HUES64 (cell line): Measurements from ENCODE around the gene MAP3K14.

Source experiments
- H3K27ac ChIP-seq: 2 replicates; pipeline ENCODE4 v1.7.0; 2013; ENCODE audit warnings: low read depth, low read length, inconsistent platforms
- H3K27me3 ChIP-seq: 2 replicates; pipeline ENCODE4 v1.6.1; 2013; ENCODE audit warnings: mild to moderate bottlenecking, low read length; ENCODE audit not compliant: insufficient read depth
- H3K36me3 ChIP-seq: 2 replicates; pipeline ENCODE4 v1.6.1; 2013; ENCODE audit warnings: mild to moderate bottlenecking, low read length; ENCODE audit not compliant: insufficient read depth
- H3K4me1 ChIP-seq: 2 replicates; pipeline ENCODE4 v1.6.1; 2013; ENCODE audit warnings: mild to moderate bottlenecking, low read length, moderate library complexity; ENCODE audit not compliant: insufficient read depth
- H3K4me3 ChIP-seq: 2 replicates; pipeline ENCODE4 v1.5.1; 2013; ENCODE audit warnings: mild to moderate bottlenecking, low read length, moderate library complexity
- H3K9ac ChIP-seq: 2 replicates; pipeline ENCODE4 v1.6.1; 2013; ENCODE audit warnings: mild to moderate bottlenecking, low read depth, low read length
- H3K9me3 ChIP-seq: 2 replicates; pipeline ENCODE4 v1.6.1; 2013; ENCODE audit warnings: low read depth, low read length; ENCODE audit not compliant: insufficient read depth
- WGBS: fragments of 150-250, 120-280 bp; methylation state at CpG from one replicate; pipeline ENCODE4 v1.1.7; 2013; ENCODE audit warnings: missing lambda C conversion rate; 5-methylcytosine and 5-hydroxymethylcytosine counted together

MAP3K14 gene

GRCh38 chr17:45223539-45224528 is 93.0 kb downstream of the MAP3K14 start:
- no peaks in the 10 kb centered on the region for H3K9me3 ChIP-seq
- peaks cover 50% of the 10 kb centered on the region for H3K27me3 ChIP-seq
- H3K36me3 ChIP-seq: no peaks in the 10 kb centered on the region
- no peak overlapping the region for H3K9ac ChIP-seq
- H3K4me3 ChIP-seq: no peak overlapping the region
- H3K4me1 ChIP-seq: peaks cover 13% of the 10 kb centered on the region
- H3K27ac ChIP-seq: no peak overlapping the region
- 93% methylated on average over 12 of the region's 12 CpGs for WGBS

- H3K9ac ChIP-seq: no peak overlapping the region
- no peaks in the 10 kb centered on the region for H3K36me3 ChIP-seq
- peaks cover 50% of the 10 kb centered on the region for H3K27me3 ChIP-seq
- H3K27ac ChIP-seq: no peak overlapping the region
- H3K4me1 ChIP-seq: peaks cover 6% of the 10 kb centered on the region; the same call in 1 of the 2 replicates
- H3K4me3 ChIP-seq: peak overlapping the region; percentile 61; the same call in 1 of the 2 replicates
- WGBS: 52% methylated on average over 8 of the region's 8 CpGs
- H3K9me3 ChIP-seq: no peaks in the 10 kb centered on the region
Observed at GRCh38 chr17:45222996-45223538, 93.8 kb downstream of the MAP3K14 start.

- Histone ChIP-seq H3K4me3 (peak overlapping the region; percentile 61), H3K27me3 (peaks cover 50% of the 10 kb centered on the region), H3K27ac (no peak overlapping the region), H3K9me3 (no peaks in the 10 kb centered on the region), H3K4me1 (peaks cover 5% of the 10 kb centered on the region; the same call in 1 of the 2 replicates), H3K36me3 (no peaks in the 10 kb centered on the region), H3K9ac (no peak overlapping the region)
- 3% methylated on average over 31 of the region's 33 CpGs for WGBS
Observed at GRCh38 chr17:45222289-45222995, 94.4 kb downstream of the MAP3K14 start.

GRCh38 chr17:45222014-45222288 is 94.9 kb downstream of the MAP3K14 start:
- Histone ChIP-seq H3K9ac (no peak overlapping the region), H3K9me3 (no peaks in the 10 kb centered on the region), H3K4me1 (peaks cover 5% of the 10 kb centered on the region; the same call in 1 of the 2 replicates), H3K36me3 (no peaks in the 10 kb centered on the region), H3K27ac (no peak overlapping the region), H3K27me3 (peaks cover 50% of the 10 kb centered on the region), H3K4me3 (peak overlapping the region; percentile 61)
- WGBS: under 1% methylated on average over 38 of the region's 38 CpGs

- Histone ChIP-seq H3K27me3 (peaks cover 50% of the 10 kb centered on the region), H3K4me1 (peaks cover 5% of the 10 kb centered on the region; the same call in 1 of the 2 replicates), H3K27ac (no peak within 1 kb of the TSS)
Observed at GRCh38 chr17:45221081-45222013, 95.5 kb downstream of the MAP3K14 start, which contains the start of gene FMNL1. TSS of gene FMNL1 (plus strand) at chr17:45221885. CDS start at chr17:45222125, 240 bp downstream.

GRCh38 chr17:45220079-45220478 is 96.7 kb downstream of the MAP3K14 start:
- H3K4me3 ChIP-seq: no peak overlapping the region
- H3K27ac ChIP-seq: no peak overlapping the region
- H3K36me3 ChIP-seq: no peaks in the 10 kb centered on the region
- H3K9ac ChIP-seq: no peak overlapping the region
- peaks cover 5% of the 10 kb centered on the region; the same call in 1 of the 2 replicates for H3K4me1 ChIP-seq
- H3K9me3 ChIP-seq: no peaks in the 10 kb centered on the region
- 86% methylated on average over 3 of the region's 3 CpGs for WGBS
- H3K27me3 ChIP-seq: peaks cover 50% of the 10 kb centered on the region

More at GRCh38 chr17:45221081-45222013, 95.5 kb downstream of the MAP3K14 start, which contains the start of gene FMNL1:
- Histone ChIP-seq H3K36me3 (no peaks in the 10 kb centered on the region), H3K9me3 (no peaks in the 10 kb centered on the region), H3K4me3 (peak within 1 kb of the TSS; percentile 61), H3K9ac (peak within 1 kb of the TSS; percentile 37; the same call in 1 of the 2 replicates)
- WGBS: 4% methylated on average over 97 of the region's 98 CpGs

GRCh38 chr17:45218895-45219661 is 97.7 kb downstream of the MAP3K14 start:
- H3K27me3 ChIP-seq: peaks cover 48% of the 10 kb centered on the region
- H3K4me1 ChIP-seq: peaks cover 5% of the 10 kb centered on the region; the same call in 1 of the 2 replicates
- H3K27ac ChIP-seq: no peak overlapping the region
- no peak overlapping the region for H3K4me3 ChIP-seq
- no peaks in the 10 kb centered on the region for H3K9me3 ChIP-seq
- no peak overlapping the region for H3K9ac ChIP-seq
- no peaks in the 10 kb centered on the region for H3K36me3 ChIP-seq
- 17% methylated on average over 11 of the region's 12 CpGs for WGBS
